H1 (cell line): ENCODE measurements around the gene BIRC5. TPM values are rescaled to one million over a fixed set of nuclear protein-coding genes. Genes with fewer than 3 reads are reported as not detected.

ENCODE experiments used
- CHD7 ChIP-seq: fragments of 300-600 bp; sonication (generic); IDR thresholded peaks from 2 replicates; pipeline ENCODE4 v1.7.1; 2012; ENCODE audit warnings: low read length, moderate library complexity, mild to moderate bottlenecking, inconsistent platforms; ENCODE audit not compliant: insufficient replicate concordance
- PHF8 ChIP-seq: fragments of 200-600 bp; sonication (generic); conservative IDR thresholded peaks from 2 replicates; pipeline ENCODE4 v1.7.1; 2012; ENCODE audit warnings: low read depth, mild to moderate bottlenecking, inconsistent platforms, low read length, moderate library complexity
- POU5F1 ChIP-seq: IDR thresholded peaks from 2 replicates; pipeline ENCODE4 v1.6.1; 2011; ENCODE audit warnings: low read depth, mild to moderate bottlenecking, low read length, moderate library complexity
- TBP ChIP-seq: IDR thresholded peaks from 2 replicates; pipeline ENCODE4 v1.6.1; 2011; ENCODE audit warnings: low read depth, low read length, improper control_type of control experiment
- polyA plus RNA-seq, 7 experiments: library from polyadenylated mRNA; depleted of rRNA in 3 of 7; stranded (reverse) in 5 of 7; unstranded in 2 of 7; fragments of >200 nt in 5 of 7; fragments of 200-250 nt in 2 of 7; gene quantifications; 1 replicate in 5 of 7; 2 replicates in 1 of 7; 4 replicates in 1 of 7; pipeline versions ENCODE4 v1.2.1 to v1.2.3, GENCODE V29; 2011 to 2013; ENCODE audit warnings: missing spikeins in 2 of 7, mixed read lengths in 2 of 7
- total RNA-seq: library from RNA; stranded (reverse); fragmentation: NEBNext Ultra II Directional; extraction: Animal tissue kit (Norgen Biotek cat#: 25700); gene quantifications from 2 replicates; pipeline ENCODE4 v1.2.1, GENCODE V29; 2021

Gene BIRC5
- total and polyA plus RNA-seq, 2 of the 8 experiments (the other 6 are each of a cell fraction or from before 2014, with no cell fraction given) = 42.2 to 108 TPM

DNA sequence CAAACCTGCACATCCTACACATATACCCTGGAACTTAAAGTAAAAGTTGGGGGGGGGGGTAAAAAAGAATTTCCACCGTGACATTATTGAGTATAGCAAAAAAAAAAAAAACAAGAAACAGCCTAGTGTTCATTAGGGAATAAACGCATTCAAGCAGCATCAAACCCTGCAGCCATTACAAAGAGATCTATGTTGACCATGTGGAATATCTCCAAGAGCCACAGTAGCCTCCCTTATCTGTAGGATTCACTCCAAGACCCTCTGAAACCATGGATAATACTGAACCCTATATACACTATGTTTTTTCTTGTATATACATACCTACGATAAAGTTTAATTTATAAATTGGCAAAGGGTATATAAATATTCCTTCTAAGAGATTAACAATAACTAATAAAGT, 5.6 kb upstream of the BIRC5 start (continued):
- TF ChIP-seq CHD7 (no peak), PHF8 (no peak), TBP (no peak), POU5F1 (no peak)
